Measurements from ENCODE around the gene RHBDL1.
A peak's percentile ranks its signal among the peaks of the same experiment; 100 is the strongest.

Gene RHBDL1

GRCh38 chr16:657487-657886 lies 18.0 kb upstream of the RHBDL1 start:
- DNase-seq (ENCODE audit: low read depth) = no peak

GRCh38 chr16:658679-659571 lies 16.5 kb upstream of the RHBDL1 start:
- DNase-seq (ENCODE audit: low read depth) = no peak

GRCh38 chr16:659618-660017 lies 15.9 kb upstream of the RHBDL1 start:
- no peak for DNase-seq (ENCODE audit: low read depth)

GRCh38 chr16:660132-660458 lies 15.4 kb upstream of the RHBDL1 start:
- no peak for DNase-seq (ENCODE audit: low read depth)

DNA sequence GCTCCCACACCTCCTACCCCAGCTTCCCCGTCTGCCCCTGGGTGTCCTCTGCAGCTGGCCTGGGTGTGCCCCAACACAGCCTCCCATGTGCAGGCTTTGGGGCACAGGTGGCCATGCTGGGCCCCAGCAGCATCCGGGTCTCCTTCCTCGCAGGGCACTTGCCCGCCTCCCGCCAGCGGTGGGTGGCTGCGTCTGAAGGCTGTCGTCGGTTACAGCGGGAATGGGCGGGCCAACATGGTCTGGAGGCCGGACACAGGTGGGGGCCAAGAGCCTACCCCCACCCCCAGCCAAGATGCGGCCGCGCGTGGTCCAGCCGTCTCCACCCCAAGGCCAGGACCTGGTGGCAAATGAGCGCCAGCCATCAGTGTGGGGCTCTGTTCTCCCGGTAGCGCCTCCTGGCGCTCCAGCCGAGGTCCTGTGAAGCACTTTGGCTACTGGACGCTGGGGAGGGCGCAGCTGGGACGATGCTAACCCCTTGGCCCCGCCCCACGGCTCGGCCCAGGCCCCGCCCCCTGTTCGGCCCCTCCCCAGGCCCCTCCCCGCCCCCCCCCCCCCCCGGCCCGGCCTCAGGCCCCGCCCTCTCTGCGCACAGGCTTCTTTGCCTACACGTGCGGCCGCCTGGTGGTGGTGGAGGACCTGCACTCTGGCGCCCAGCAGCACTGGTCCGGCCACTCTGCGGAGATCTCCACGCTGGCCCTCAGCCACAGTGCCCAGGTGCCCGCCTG lies 14.8 kb upstream of the RHBDL1 start:
- peak; percentile 82 for DNase-seq (ENCODE audit: low read depth)

DNA sequence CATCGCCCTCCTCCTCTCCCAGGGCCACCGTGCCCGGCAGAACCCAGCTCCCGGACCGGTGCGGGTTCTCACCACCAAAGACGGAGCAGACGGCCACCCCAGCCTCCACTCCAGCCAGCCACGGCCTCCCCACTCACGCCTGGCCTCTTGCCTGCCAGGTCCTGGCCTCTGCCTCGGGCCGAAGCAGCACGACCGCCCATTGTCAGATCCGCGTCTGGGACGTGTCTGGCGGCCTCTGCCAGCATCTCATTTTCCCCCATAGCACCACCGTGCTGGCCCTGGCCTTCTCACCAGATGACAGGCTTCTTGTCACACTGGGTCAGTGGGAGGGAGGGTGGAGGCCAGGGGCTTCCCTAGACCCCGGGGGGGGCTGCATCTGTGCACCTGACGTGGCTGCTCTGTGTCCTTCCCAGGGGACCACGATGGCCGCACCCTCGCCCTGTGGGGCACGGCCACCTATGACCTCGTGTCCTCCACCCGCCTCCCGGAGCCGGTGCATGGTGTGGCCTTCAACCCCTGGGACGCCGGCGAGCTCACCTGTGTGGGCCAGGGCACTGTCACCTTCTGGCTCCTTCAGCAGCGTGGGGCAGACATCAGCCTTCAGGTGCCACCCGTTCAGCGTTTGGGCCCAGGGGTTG lies 14.2 kb upstream of the RHBDL1 start:
- DNase-seq (ENCODE audit: low read depth) = no peak

DNA sequence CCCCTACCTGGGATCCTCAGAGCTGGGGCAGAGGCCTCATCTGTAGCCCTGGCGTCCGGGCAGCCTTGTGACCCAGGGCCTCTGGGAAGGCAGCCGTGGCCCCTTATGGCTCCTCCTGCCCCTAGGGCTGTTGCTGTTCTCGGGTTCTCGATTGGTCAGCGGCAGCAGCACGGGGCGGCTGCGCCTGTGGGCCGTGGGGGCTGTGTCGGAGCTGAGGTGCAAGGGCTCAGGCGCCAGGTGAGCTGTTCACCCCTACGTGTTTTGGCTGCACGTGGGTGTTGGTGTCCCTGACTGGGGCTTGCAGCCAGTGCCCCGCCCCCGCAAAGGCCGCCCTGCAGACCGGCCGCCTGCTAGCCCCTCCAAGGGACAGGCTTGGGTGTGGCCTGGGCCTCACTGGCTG lies 13.4 kb upstream of the RHBDL1 start:
- DNase-seq (ENCODE audit: low read depth) = no peak

DNA sequence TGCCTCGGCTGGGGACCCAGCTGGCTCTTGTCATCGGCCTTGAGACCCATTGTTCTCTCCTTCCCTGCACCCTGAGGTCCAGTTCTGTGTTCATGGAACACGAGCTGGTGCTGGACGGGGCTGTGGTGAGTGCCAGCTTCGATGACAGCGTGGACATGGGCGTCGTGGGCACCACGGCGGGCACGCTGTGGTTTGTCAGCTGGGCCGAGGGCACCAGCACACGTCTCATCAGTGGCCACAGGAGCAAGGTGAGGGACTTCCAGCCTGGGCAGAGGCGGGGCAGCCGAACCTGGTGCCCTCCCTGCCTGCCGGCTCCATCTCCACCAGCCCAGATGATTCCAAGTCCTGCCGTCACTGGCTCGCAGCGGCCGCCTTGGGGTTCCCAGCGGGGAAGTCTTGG lies 12.9 kb upstream of the RHBDL1 start:
- DNase-seq (ENCODE audit: low read depth) = no peak

- no peak for DNase-seq (ENCODE audit: low read depth)
These were observed 8.9 kb upstream of the RHBDL1 start for GRCh38 chr16:666572-666971.

DNA sequence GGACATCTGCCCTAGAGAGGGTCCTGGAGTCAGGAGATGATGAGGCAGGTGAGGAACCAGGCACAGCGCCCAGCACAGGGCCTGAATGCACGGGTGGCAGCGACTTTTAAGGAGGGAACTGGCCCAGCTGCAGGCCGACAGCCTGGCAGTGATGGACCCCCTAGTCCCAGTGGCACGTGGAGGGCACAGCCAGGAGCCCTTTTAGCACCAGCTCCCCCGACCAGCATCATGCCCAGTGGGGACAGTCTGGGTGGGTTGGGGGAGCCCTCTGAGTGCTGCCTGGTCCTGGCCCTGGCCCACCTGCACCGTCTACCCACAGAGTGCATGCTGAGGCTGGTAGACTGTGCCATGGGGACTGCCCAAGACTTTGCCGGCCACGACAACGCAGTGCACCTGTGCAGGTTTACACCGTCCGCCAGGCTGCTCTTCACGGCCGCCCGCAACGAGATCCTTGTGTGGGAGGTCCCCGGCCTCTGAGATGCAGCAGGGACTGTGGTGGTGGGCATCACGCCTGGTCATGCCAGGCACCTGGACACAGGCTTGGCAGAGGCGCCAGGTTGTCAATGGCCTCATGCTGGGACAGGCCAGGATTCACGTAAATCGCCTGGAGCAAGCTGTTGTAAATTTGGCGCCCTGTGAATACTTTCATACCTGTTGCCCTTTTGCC lies 8.2 kb upstream of the RHBDL1 start:
- no peak for DNase-seq (ENCODE audit: low read depth)

- peak; percentile 89 for DNase-seq (ENCODE audit: low read depth)
These were observed 7.5 kb upstream of the RHBDL1 start, which contains the start of gene RHOT2 for GRCh38 chr16:667780-668518. RHOT2 (plus strand) TSS chr16:668132; CDS start chr16:668200, 68 bp downstream.

DNA sequence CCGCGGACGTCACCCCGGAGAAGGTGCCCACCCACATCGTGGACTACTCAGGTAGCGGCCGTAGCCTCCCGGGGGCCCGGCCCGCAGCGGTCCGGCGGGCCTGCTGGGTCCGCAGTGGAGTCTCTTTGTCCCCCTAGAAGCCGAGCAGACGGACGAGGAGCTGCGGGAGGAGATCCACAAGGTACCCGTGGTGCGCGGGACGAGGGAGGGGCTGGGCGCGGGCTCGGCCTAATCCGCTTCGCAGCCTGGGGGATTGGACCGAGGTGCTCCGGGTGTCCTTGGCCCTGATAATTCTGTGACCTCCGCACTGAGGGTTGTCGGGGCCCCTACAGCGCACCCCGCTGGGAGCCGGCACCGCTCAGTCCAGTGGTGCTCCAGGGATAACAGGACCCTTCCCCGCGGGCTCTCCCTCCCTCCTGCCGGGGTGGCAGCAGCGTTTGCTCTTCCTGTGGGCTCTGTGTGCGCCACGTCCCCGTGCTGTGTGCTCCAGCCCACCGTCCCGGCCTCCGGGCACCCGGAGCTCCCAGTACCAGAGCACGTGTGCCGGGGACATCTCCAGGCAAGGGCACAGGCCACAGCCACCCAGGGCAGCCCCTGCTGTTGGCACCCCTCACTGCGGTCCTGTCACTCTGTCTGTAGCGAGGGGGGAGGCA lies 6.8 kb upstream of the RHBDL1 start:
- DNase-seq (ENCODE audit: low read depth) = no peak

DNA sequence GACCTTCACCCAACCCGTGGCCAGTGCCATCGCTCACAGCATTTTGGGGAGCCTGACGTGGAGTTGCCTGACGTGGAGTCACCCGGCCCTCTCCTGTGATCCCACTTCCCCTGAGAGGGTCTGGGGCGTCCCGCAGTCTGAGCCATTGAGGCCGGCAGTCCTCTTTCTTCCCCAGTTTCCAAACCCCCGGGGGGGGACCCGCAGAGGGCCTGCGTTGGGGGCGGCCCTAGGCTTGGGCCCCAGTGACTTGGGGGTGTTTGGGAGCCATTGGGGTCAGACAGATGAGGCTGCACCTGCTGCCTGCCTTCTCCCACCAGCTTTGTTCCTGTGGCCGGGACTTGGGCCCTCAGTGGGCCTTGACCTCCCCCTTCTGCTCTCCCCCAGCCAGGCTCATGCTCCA lies 5.8 kb upstream of the RHBDL1 start:
- DNase-seq (ENCODE audit: low read depth) = no peak

- DNase-seq (ENCODE audit: low read depth) = no peak
These were observed 4.8 kb upstream of the RHBDL1 start for GRCh38 chr16:670485-671352.

DNA sequence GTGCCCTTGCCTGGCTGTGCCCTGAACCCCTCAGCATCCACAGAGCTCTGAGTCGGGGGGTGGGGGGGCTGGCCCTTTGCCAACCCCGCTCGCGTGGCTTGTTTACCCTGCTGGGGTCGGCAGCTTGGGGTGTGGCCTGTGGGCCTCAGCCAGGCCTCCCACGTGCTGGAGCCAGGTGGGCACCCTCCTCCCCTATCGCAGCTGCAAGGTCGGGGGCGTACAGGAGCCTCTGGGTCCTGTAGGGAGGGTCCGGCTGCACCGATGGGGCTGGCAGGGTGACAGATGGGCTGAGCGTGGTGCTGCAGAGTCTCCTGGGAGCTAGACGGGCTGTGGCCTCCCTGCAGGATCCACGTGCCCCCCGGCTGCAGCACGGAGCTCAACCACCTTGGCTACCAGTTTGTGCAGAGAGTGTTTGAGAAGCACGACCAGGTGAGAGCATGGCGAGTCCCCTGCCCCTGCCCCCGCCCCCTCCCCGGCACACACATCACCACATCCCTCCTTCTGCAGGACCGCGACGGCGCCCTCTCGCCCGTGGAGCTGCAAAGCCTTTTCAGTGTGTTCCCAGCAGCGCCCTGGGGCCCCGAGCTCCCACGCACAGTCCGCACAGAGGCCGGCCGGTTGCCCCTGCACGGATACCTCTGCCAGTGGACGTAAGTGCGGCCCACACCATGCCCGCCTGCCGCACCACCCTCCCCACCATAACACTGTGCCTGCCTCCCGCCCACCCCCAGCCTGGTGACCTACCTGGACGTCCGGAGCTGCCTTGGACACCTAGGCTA lies 3.9 kb upstream of the RHBDL1 start:
- no peak for DNase-seq (ENCODE audit: low read depth)

DNA sequence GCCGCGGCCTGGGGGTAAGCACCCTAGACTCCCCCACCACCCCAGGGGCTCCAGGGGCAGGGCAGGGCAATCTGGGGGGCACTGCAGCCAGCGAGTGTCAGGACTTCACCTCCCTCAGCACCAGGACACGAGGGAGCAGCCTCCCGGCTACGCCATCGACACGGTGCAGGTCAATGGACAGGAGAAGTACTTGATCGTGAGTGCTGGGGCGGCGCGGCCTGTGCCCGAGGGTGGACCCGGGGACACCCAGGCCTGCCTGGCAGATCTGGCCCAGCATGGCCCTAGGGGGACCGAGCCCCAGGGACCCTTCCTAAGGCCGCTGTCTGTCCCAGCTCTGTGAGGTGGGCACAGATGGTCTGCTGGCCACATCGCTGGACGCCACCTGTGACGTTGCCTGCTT lies 3.1 kb upstream of the RHBDL1 start:
- DNase-seq (ENCODE audit: low read depth) = no peak

- DNase-seq (ENCODE audit: low read depth) = no peak
These were observed 2.6 kb upstream of the RHBDL1 start for GRCh38 chr16:672851-673250.

DNA sequence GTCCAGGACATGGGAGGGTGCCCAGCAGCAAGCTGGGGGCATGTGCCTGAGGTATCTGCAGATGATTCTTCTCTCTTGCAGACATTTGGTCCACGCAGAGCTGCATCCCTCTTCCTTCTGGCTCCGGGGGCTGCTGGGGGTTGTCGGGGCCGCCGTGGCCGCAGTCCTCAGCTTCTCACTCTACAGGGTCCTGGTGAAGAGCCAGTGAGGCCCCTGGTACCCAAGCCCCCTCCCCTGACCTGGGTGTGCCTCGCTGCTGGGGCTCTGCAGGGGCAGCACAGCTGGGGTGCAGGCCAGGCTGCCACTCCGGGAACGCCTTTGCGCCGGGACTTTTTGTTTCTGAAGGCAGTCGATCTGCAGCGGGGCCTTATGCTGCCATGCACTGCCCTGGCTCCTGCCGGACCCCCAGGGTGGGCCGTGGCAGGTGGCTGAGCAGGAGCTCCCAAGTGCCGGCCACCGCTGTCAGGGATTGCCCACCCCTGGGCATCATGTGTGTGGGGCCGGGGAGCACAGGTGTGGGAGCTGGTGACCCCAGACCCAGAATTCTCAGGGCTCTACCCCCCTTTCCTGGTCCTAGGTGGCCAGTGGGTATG lies 2.0 kb upstream of the RHBDL1 start:
- no peak for DNase-seq (ENCODE audit: low read depth)

All from fibroblast of gingiva (primary cell).